Neural crest cell (in vitro differentiated cells): Measurements from ENCODE around the gene KARS1. TPM values are rescaled to one million over a fixed set of nuclear protein-coding genes. Genes with fewer than 3 reads are reported as not detected.

Source experiments
- DNase-seq: peaks from one replicate; pipeline ENCODE4 v3.0.0; 2021; ENCODE audit warnings: low read depth, mixed read lengths, low spot score
- H3K27ac Mint-ChIP-seq: one replicate; pipeline ENCODE4 v1.8.0; 2021; ENCODE audit warnings: mild to moderate bottlenecking, mixed read lengths; ENCODE audit not compliant: unreplicated experiment
- H3K27me3 Mint-ChIP-seq: 2 replicates; pipeline ENCODE4 v1.8.0; 2021; ENCODE audit warnings: low read depth, mild to moderate bottlenecking, mixed read lengths
- H3K36me3 Mint-ChIP-seq: 2 replicates; pipeline ENCODE4 v1.8.0; 2021; ENCODE audit warnings: low read depth, mild to moderate bottlenecking, mixed read lengths
- H3K4me1 Mint-ChIP-seq: 2 replicates; pipeline ENCODE4 v1.8.0; 2021; ENCODE audit warnings: mixed read lengths
- H3K4me3 Mint-ChIP-seq: one replicate; pipeline ENCODE4 v1.8.0; 2021; ENCODE audit warnings: mild to moderate bottlenecking, mixed read lengths
- H3K9me3 Mint-ChIP-seq: 2 replicates; pipeline ENCODE4 v1.8.0; 2021; ENCODE audit warnings: mixed read lengths
- total RNA-seq: library from RNA; stranded (reverse); gene quantifications from 2 replicates; pipeline ENCODE4 v1.2.1, GENCODE V29; 2021
- TF ChIP-seq, protein P1 (sequence below): fragments of 200-600 bp; sonication (generic); conservative IDR thresholded peaks from 2 replicates; pipeline ENCODE4 v1.5.0; 2021; ENCODE audit warnings: antibody characterized with exemption, mild to moderate bottlenecking

The KARS1 gene
- total RNA-seq, 1 donor from 2014 or later: 161 TPM

DNA sequence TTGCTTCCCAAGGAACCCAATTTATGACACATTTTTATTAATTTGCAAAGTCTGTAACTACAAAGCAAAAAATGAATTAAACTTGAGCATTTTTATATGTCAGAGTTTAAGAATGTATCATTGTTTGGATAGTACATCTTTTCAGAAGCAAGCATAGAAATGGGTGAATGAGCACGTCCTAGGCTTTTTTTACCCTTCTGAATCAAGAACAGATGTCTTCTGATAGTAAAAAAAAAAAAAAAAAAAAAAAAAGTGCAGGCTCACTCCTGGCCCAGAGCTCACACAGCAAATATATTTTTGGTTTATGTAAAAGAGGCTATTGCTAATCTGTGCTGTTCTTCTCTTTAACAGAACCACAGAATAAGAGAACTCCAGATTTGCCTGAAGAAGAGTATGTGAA, 6.5 kb upstream of the KARS1 start:
- Mint-ChIP-seq H3K4me1 (peaks cover 22% of the 10 kb centered on the region), H3K27ac (peak overlapping the region; percentile 39), H3K27me3 (no peaks in the 10 kb centered on the region), H3K4me3 (peak overlapping the region; percentile 27), H3K9me3 (no peaks in the 10 kb centered on the region), H3K36me3 (peaks cover 8% of the 10 kb centered on the region)
- TF ChIP-seq, protein P1, sequence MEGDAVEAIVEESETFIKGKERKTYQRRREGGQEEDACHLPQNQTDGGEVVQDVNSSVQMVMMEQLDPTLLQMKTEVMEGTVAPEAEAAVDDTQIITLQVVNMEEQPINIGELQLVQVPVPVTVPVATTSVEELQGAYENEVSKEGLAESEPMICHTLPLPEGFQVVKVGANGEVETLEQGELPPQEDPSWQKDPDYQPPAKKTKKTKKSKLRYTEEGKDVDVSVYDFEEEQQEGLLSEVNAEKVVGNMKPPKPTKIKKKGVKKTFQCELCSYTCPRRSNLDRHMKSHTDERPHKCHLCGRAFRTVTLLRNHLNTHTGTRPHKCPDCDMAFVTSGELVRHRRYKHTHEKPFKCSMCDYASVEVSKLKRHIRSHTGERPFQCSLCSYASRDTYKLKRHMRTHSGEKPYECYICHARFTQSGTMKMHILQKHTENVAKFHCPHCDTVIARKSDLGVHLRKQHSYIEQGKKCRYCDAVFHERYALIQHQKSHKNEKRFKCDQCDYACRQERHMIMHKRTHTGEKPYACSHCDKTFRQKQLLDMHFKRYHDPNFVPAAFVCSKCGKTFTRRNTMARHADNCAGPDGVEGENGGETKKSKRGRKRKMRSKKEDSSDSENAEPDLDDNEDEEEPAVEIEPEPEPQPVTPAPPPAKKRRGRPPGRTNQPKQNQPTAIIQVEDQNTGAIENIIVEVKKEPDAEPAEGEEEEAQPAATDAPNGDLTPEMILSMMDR: no peak
- no peak for DNase-seq

DNA sequence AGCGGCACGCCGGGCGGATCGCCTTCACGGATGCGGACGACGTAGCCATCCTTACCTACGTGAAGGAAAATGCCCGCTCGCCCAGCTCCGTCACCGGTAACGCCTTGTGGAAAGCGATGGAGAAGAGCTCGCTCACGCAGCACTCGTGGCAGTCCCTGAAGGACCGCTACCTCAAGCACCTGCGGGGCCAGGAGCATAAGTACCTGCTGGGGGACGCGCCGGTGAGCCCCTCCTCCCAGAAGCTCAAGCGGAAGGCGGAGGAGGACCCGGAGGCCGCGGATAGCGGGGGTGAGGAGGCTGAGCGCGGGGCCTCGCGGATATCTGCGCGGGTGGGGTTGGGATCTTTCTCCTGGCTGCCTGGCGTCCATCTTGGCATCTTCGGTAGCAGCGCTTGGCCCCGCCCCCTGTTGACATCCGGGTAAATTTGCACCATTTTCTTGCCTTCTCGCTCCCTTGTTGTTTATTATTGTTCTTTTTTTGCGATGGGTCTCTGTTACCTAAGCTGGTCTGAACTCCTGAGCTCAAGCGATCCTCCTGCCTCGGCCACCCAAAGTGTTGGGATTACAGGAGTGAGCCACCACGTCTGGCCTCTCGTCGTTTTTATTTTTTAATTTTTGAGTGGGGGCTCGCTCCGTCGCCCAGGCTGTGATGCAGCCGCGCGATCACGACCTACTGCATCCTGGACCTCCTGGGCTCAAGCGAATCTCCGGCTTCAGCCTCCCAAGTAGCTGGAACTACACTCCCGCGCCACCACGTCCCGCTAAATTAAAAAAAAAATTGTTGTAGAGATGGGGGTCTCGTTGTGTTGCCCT, 1.0 kb upstream of the KARS1 start:
- TF ChIP-seq, protein P1: no peak
- DNase-seq: peak; percentile 80
- H3K36me3 Mint-ChIP-seq: peaks cover 5% of the 10 kb centered on the region
- H3K4me1 Mint-ChIP-seq: peaks cover 39% of the 10 kb centered on the region
- H3K27me3 Mint-ChIP-seq: no peaks in the 10 kb centered on the region
- peak overlapping the region; percentile 97 for H3K27ac Mint-ChIP-seq
- H3K9me3 Mint-ChIP-seq: no peaks in the 10 kb centered on the region
- peak overlapping the region; percentile 97 for H3K4me3 Mint-ChIP-seq

DNA sequence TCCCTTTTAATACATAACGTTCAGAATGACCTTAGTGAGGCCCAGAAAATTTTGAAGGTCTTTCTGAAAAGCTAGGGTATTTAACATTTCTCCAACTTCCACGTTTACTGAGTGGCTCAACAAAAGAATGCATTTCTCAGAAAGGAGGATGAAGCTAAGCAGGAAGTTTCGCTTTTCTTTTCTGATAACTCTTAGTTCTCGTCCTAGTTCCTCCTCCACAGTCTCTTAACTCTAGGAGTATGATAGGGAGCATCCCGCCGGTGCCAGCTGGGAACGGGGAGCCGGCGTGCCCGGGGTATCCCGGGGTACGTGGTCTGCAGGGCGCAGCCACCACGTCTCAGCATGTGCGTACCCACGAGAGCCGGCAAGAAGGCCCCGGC, 363 bp downstream of the KARS1 start:
- no peaks in the 10 kb centered on the region for H3K27me3 Mint-ChIP-seq
- H3K9me3 Mint-ChIP-seq: no peaks in the 10 kb centered on the region
- peaks cover 5% of the 10 kb centered on the region for H3K36me3 Mint-ChIP-seq
- TF ChIP-seq, protein P1: no peak
- peak overlapping the region; percentile 100 for H3K4me3 Mint-ChIP-seq
- H3K27ac Mint-ChIP-seq: peak overlapping the region; percentile 98
- peaks cover 39% of the 10 kb centered on the region for H3K4me1 Mint-ChIP-seq
- DNase-seq: no peak

DNA sequence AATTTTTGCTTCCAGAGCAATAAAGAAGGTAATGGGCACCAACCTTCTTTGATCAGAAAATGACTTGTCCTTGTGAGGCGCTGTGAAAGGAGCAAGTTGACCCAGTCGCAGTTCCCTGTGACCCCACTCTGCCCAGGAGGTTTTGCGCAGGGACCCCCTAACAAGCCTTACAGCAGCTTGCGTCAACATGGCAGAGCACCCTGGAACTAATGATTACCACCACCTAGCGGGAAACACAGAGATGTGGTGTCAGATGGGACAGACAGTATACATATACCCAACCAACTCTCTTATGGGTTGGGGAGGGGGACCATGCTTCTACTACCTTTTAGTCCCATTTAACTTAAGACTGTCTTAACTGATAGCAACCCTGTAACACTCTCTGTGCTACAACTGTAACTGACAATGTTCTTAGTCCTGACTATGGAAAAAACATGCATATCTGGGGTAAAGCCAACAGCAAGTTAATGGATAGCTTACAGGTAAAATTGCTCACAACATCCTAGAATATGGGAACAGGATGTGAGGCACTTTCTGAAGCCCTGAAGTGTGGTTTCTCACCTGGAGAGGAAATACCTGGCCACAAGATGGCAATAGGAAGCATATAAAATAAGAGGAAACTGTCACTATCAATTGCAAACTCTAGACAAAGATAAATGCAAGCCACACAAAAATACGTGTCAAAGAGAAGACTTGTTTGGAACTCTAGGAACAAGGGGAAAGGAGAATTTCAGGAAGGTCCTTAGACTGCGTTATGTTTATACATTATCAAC, 3.0 kb downstream of the KARS1 start:
- Mint-ChIP-seq H3K9me3 (no peaks in the 10 kb centered on the region), H3K4me3 (peak overlapping the region; percentile 68), H3K27me3 (no peaks in the 10 kb centered on the region), H3K4me1 (peaks cover 21% of the 10 kb centered on the region), H3K27ac (no peak overlapping the region), H3K36me3 (peaks cover 10% of the 10 kb centered on the region)
- DNase-seq: no peak
- TF ChIP-seq, protein P1: no peak

DNA sequence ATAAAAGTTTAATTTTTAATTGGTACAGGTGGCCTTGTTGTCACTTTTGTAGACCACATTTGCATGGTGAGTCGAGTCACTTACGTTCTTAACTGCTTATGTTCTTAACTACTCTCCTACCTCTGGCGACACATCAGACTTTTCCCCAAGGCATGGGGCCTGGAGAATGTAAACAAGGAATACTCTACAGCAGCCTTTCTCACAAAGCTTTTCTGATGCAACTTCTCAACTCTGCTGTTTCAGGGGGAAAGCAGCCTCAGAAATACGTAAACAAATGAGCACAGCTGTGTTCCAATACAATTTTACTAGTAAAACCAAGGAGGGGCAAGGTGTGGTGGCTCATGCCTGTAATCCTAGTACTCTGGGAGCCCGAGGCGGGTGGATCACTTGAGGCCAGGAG, 6.9 kb downstream of the KARS1 start:
- Mint-ChIP-seq H3K4me1 (peaks cover 8% of the 10 kb centered on the region), H3K4me3 (peak overlapping the region; percentile 58), H3K27ac (no peak overlapping the region), H3K36me3 (peaks cover 21% of the 10 kb centered on the region), H3K27me3 (no peaks in the 10 kb centered on the region), H3K9me3 (no peaks in the 10 kb centered on the region)
- TF ChIP-seq, protein P1: no peak
- DNase-seq: no peak
